ENCODE measurements around the gene TNNT3. TPM values are rescaled to one million over a fixed set of nuclear protein-coding genes. Genes with fewer than 3 reads are reported as not detected.

Gene TNNT3
- total RNA-seq, 4 donors from 2014 or later, result 1.9 to 3.3 TPM; not detected in 2

GRCh38 chr11:1933416-1934334 lies 14.2 kb downstream of the TNNT3 start:
- no peak overlapping the region for H3K4me3 ChIP-seq
- no peak overlapping the region for H3K27ac ChIP-seq
- WGBS, 2 donors (ENCODE audit: low coverage in 1 of 2), result 74 to 82% methylated on average over 10 to 18 of the region's 18 CpGs
- DNase-seq, result no peak
- no peaks in the 10 kb centered on the region for H3K36me3 ChIP-seq
- no peak for TF ChIP-seq POLR2A (IDR thresholded peaks at IDR 0.05)
- TF ChIP-seq POLR2AphosphoS5 (IDR thresholded peaks at IDR 0.05), result no peak
- TF ChIP-seq, protein P1, sequence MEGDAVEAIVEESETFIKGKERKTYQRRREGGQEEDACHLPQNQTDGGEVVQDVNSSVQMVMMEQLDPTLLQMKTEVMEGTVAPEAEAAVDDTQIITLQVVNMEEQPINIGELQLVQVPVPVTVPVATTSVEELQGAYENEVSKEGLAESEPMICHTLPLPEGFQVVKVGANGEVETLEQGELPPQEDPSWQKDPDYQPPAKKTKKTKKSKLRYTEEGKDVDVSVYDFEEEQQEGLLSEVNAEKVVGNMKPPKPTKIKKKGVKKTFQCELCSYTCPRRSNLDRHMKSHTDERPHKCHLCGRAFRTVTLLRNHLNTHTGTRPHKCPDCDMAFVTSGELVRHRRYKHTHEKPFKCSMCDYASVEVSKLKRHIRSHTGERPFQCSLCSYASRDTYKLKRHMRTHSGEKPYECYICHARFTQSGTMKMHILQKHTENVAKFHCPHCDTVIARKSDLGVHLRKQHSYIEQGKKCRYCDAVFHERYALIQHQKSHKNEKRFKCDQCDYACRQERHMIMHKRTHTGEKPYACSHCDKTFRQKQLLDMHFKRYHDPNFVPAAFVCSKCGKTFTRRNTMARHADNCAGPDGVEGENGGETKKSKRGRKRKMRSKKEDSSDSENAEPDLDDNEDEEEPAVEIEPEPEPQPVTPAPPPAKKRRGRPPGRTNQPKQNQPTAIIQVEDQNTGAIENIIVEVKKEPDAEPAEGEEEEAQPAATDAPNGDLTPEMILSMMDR (IDR thresholded peaks at IDR 0.05), result no peak
- TF ChIP-seq EP300 (IDR thresholded peaks at IDR 0.05; ENCODE audit: low read depth), result no peak
- intact Hi-C loops (cut with DNase I; ENCODE audit: low total_unique reads) (no loop called here), in situ Hi-C loops (cut with MboI; ENCODE audit: low pct_ligation_motif_present in 1 of 4, low pct_unique_long_range_greater_than_20kb in 1 of 4, low sequenced_read_pairs in 3 of 4) (no loop called here)
- no peaks in the 10 kb centered on the region for H3K4me1 ChIP-seq
- no peaks in the 10 kb centered on the region for H3K9me3 ChIP-seq
- no peaks in the 10 kb centered on the region for H3K27me3 ChIP-seq

DNA sequence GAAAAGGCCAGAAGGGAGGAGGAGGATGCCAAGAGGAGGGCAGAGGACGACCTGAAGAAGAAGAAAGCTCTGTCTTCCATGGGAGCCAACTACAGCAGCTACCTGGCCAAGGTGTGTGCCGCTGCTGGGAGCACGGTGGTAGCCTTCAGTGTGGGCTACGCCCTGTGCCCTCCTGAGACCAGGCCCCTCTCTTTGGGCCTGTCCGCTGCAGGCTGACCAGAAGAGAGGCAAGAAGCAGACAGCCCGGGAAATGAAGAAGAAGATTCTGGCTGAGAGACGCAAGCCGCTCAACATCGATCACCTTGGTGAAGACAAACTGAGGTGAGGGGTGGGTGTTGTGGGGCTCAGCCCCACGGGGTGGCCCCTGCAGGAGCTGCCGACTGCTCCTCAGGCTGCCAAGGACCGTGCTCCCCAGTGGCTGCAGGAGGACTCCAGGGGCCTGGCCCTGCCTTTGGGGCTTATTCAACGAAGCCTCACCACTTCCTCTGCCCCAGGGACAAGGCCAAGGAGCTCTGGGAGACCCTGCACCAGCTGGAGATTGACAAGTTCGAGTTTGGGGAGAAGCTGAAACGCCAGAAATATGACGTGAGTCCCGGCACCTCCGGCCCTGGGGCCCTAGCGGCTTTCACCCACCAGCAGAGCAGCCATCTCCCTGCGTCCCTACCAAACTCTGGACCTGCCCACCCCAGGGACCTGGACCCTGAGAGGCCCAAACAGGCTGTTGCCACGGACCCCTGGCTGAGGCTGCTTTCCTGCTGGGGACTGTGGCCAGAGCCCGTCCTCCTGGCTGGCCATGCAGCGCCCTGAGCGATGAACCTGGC lies 15.0 kb downstream of the TNNT3 start:
- in situ Hi-C loops (cut with MboI; ENCODE audit: low pct_ligation_motif_present in 1 of 4, low pct_unique_long_range_greater_than_20kb in 1 of 4, low sequenced_read_pairs in 3 of 4), result no loop called here
- Histone ChIP-seq H3K27me3 (no peaks in the 10 kb centered on the region), H3K9me3 (no peaks in the 10 kb centered on the region), H3K36me3 (no peaks in the 10 kb centered on the region), H3K4me3 (no peak overlapping the region), H3K27ac (no peak overlapping the region), H3K4me1 (peaks cover 0 to 4% (median 0%) of the 10 kb centered on the region in 4 donors)
- no peak for DNase-seq
- intact Hi-C loops (cut with DNase I; ENCODE audit: low total_unique reads), result no loop called here
- 65% methylated on average over 20 of the region's 24 CpGs; no CpG with 5 or more reads in 1 of the 2 donors for WGBS, 2 donors (ENCODE audit: low coverage in 1 of 2)
- TF ChIP-seq, protein P1 (IDR thresholded peaks at IDR 0.05), result no peak
- no peak for TF ChIP-seq POLR2A (IDR thresholded peaks at IDR 0.05)

- no peak for DNase-seq
- no peaks in the 10 kb centered on the region for H3K9me3 ChIP-seq
- WGBS, 2 donors (ENCODE audit: low coverage in 1 of 2), result 77% methylated on average over 30 of the region's 33 CpGs; no CpG with 5 or more reads in 1 of the 2 donors
- TF ChIP-seq, protein P1 (IDR thresholded peaks at IDR 0.05), result no peak
- TF ChIP-seq EP300 (IDR thresholded peaks at IDR 0.05; ENCODE audit: low read depth) (no peak), POLR2A (IDR thresholded peaks at IDR 0.05) (no peak), POLR2AphosphoS5 (IDR thresholded peaks at IDR 0.05) (no peak)
- no peaks in the 10 kb centered on the region for H3K27me3 ChIP-seq
- H3K27ac ChIP-seq, result no peak overlapping the region
- in situ Hi-C loops (cut with MboI; ENCODE audit: low pct_ligation_motif_present in 1 of 4, low pct_unique_long_range_greater_than_20kb in 1 of 4, low sequenced_read_pairs in 3 of 4), result no loop called here
- peaks cover 0 to 4% (median 0%) of the 10 kb centered on the region in 4 donors for H3K4me1 ChIP-seq
- intact Hi-C loops (cut with DNase I; ENCODE audit: low total_unique reads), result no loop called here
- H3K36me3 ChIP-seq, result no peaks in the 10 kb centered on the region
- no peak overlapping the region for H3K4me3 ChIP-seq
Measured at GRCh38 chr11:1935156-1936071, 15.9 kb downstream of the TNNT3 start.
